HG03469 (cell line): ENCODE data around the gene KRTAP1-5.
"Not testable (repeated sequence)": the region's sequence is repeated elsewhere in the genome, so short reads cannot be mapped to it uniquely, and the experiment has no call there.

Experiments used
- ATAC-seq: cut with Tn5 transposase; IDR thresholded peaks from one replicate; pipeline ENCODE4 v1.9.1; 2021; ENCODE audit warnings: mild to moderate bottlenecking, moderate library complexity, moderate number of reproducible peaks; ENCODE audit not compliant: unreplicated experiment

The KRTAP1-5 gene

DNA sequence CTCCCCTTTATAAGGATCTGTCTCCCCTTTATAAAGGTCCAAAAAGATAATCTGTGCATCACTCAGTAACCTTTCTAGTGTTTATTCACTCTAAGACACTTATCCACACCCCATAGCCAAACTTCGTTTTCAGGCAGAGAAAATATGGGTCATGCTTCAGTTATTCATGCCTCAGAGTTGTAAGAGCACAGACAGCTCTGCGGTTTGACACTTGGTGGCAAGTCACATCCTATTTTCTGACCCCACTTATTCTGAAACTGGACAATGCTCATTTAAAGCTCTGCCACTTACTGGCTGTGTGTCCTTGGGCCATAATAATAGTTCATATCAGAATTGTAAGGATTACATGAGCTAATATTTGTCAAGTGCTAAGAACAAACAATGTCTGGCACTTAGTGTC, 22.1 kb upstream of the KRTAP1-5 start:
- ATAC-seq = no peak

GRCh38 chr17:41048441-41048840, 21.4 kb upstream of the KRTAP1-5 start:
- no peak for ATAC-seq

DNA sequence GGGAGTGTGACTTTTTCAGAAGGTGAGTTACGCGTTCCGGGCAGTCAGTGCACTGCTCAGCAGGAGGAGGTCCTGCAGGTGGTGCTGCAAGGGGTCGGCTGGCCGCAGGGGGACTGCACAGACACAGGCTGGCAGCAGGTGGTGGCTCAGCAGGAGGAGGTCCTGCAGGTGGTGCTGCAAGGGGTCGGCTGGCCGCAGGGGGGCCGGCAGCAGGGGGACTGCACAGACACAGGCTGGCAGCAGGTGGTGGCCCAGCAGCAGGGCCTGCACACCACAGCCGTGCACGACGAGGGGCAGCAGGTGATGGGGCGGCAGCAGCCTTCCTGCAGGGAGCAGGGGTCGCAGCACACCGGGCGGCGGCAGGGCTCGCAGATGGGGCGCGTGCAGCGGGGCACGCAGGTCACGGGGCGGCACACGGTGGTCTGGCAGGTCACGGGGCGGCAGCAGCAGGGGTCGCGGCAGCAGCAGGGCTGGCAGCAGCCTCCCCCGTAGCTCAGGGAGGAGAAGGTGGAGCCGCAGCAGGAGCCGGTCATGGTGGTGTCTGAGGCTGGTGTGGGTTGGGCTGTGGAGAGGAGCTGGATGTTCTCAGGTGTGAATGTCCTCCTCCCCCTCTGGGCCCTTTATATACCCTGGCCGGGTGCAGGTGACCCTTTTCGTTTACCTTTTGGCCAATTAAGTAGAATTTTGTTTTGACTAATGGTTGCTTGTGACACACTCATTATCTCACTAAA, 19.9 kb upstream of the KRTAP1-5 start, which contains the start of gene KRTAP2-1:
TSS of gene KRTAP2-1 (minus strand) at position 582 of the 731 bp plus-strand sequence. CDS start at position 533, 49 bp downstream.
- ATAC-seq = not testable (repeated sequence)

- no peak for ATAC-seq
These were observed 15.9 kb upstream of the KRTAP1-5 start for GRCh38 chr17:41042953-41043352.

- not testable (repeated sequence) for ATAC-seq
These were observed 14.0 kb upstream of the KRTAP1-5 start, which contains the start of gene KRTAP1-1 for GRCh38 chr17:41040783-41041571. TSS of gene KRTAP1-1 (minus strand) at chr17:41041450. CDS start at chr17:41041397, 53 bp downstream.

GRCh38 chr17:41037853-41038350, 10.9 kb upstream of the KRTAP1-5 start:
- no peak for ATAC-seq

GRCh38 chr17:41034346-41034935, 7.4 kb upstream of the KRTAP1-5 start, which contains the start of gene KRTAP1-3:
TSS of gene KRTAP1-3 (minus strand) at chr17:41034874. CDS start at chr17:41034821, 53 bp downstream.
- ATAC-seq = not testable (repeated sequence)

DNA sequence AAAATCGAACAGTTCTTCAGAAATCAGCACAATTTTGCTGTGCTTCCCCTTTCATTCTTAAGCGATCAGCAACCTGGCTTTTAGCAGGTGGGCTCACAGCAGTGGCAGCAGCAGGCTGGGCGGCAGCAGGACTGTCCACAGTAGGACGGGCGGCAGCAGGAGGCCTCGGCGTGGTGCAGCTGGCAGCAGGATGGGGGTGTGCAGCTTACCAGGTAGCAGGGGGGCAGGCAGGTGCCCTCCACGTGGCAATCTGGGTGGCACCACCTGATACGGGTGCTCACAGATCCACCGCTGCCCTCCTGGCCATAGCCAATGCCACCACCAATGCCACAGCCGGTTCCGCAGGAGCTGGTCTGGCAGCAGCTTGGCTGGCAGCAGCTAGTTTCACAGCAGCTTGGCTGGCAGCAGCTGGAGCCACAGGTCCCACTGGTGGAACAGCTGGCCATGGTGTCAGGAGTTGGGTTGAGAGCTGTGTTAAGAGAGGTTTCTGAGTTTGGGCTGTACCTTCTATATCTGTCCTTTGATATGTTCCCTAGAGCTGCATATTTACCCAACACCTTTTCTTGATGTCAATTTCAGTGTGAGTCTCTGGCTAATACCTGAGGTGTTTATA, 2.7 kb upstream of the KRTAP1-5 start, which contains the start of gene KRTAP1-4:
TSS of gene KRTAP1-4 (minus strand) at position 563 of the 613 bp plus-strand sequence. CDS start at position 446, 117 bp downstream.
- ATAC-seq = no peak

DNA sequence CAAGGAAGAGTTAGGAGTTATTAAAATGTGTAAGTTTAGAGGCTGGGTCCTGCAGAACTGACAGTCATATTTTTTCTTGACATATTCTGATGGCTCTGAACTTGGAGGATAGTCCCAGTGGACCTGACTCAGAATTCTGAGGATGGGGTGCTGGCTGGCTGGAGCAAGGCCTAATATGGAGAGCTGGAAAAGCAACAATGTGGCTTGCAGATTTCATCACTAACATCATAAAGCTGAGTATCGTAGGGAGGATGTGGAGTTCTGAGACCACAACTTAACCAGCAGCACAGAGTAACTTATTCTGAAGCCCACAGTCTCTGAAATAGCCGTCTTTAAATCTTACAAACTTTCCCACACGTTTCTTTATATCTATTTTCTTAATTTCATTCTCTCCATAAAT, 2.3 kb downstream of the KRTAP1-5 start:
- no peak for ATAC-seq

DNA sequence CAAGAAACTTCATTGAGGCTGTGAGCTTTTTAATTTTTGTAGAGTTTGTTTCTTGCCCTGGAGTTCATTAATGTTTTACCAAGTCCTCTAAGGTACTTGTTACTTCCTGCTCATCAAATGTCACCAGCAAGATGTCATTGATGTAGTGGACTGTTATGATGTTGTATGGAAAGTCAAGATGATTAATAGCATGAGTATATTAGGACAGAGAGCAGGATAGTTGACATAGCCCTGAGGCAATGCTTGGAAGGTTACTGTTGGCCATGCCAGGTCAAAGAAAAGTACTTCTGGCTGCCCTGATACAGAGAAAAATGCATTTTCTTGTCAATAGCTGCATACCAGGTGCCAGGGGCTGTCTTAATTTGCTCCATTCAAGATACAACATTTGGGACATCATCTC, 6.7 kb downstream of the KRTAP1-5 start:
- ATAC-seq = no peak

- no peak for ATAC-seq
These were observed 7.6 kb downstream of the KRTAP1-5 start for GRCh38 chr17:41019415-41019814.

- ATAC-seq = no peak
These were observed 8.5 kb downstream of the KRTAP1-5 start for GRCh38 chr17:41018541-41018940.

- no peak for ATAC-seq
These were observed 10.3 kb downstream of the KRTAP1-5 start for GRCh38 chr17:41016578-41017215.

- ATAC-seq = no peak
These were observed 11.6 kb downstream of the KRTAP1-5 start for GRCh38 chr17:41015454-41015853.

DNA sequence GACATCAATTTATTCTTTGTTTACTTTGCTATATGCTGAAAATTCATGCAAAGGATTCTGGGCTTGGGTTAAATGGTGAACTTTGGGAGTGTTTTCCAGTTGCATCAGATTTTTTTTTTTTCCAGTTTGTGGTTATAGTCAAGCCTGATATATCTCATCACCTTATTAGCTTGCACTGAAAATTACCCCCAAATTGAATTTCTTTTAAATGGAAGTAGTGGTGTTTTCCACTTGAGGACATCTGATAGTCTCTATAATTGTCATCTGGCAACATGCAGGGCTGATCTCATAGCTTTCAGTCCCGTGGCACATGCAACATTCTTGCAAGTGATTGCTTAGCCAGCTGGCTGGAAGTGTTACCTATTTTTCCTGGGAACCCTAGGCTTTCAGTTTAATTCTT, 13.4 kb downstream of the KRTAP1-5 start:
- ATAC-seq = no peak

DNA sequence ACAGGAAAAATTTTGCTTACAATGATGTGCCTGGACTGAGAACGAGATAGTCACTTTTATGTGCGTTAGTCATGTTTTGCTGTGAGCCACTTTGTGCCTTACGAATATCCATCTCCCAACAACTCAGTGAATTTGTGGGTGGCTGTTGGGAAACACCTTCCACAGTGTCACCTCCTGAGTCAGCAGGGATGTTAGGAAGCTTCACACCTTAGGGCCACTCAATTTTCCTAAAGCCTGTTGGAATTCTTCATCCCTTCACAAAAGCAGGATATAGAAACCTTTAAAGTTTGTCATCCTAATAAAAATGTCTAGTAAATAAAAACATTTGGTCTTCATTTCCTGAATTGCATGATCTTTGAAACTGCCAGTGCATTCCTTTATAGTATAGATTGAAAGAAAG, 13.8 kb downstream of the KRTAP1-5 start:
- no peak for ATAC-seq

- no peak for ATAC-seq
These were observed 14.5 kb downstream of the KRTAP1-5 start for GRCh38 chr17:41012326-41013120.

DNA sequence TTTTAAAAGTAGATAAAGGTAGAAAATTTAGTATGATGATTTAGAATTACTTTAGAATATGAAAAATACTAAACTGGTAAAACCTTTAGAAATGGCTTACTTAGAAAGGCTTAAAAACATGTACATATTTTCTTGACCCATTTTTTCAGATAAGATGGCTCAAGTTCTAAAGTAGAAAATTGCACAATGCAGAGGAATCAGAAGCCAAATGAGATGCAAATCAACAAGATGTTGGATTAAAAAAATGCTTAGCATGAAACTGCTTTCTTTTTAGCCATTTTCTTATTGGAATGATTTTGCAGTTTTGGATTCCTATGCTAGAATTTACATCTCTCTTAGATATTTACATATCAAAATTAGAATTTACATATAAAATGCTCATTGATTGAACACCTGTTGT, 16.6 kb downstream of the KRTAP1-5 start:
- ATAC-seq = no peak

DNA sequence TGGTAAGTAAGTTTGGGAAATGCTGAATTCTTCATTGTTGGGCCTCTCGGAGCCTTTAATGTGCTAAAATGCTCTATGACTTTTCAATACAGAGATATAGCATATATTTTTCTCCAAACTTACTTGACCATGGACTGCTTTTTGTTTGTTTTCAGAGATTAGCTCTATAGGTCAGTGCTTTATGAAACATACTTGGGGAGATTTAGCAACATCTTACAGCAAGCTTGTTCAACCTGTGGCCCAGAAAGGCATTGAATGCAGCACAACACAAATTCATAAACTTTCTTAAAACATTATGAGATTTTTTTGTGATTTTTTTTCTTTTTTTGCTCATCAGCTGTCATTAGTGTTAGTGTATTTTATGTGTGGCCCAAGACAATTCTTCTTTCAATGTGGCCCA, 17.1 kb downstream of the KRTAP1-5 start:
- ATAC-seq = no peak
